Breast epithelium (tissue), 4 donors: ENCODE data around the gene UGT1A10. TPM values are rescaled to one million over a fixed set of nuclear protein-coding genes. Genes with fewer than 3 reads are reported as not detected.
"Not testable (repeated sequence)": the region's sequence is repeated elsewhere in the genome, so short reads cannot be mapped to it uniquely, and the experiment has no call there.

ENCODE experiments used
- DNase-seq, 2 donors: peaks; one replicate each; pipeline ENCODE4 v3.0.0-alpha.2; 2019; ENCODE audit warnings: low spot score in 2 of 2
- H3K27ac ChIP-seq, 2 donors: fragments of 200-600 bp; sonication (generic) in 1 of 2; one replicate each; pipeline ENCODE4 v1.5.1; 2016 to 2019; ENCODE audit warnings: mild to moderate bottlenecking in 1 of 2
- H3K27me3 ChIP-seq, 2 donors: fragments of 200-600 bp; sonication (generic) in 1 of 2; one replicate each; pipeline versions ENCODE4 v1.5.1 to v1.6.0; 2017 to 2019; ENCODE audit warnings: control low read depth in 1 of 2, mild to moderate bottlenecking in 1 of 2
- H3K36me3 ChIP-seq: fragments of 200-600 bp; one replicate; pipeline ENCODE4 v1.5.1; 2019
- H3K4me1 ChIP-seq, 2 donors: fragments of 200-600 bp; sonication (generic); one replicate each; pipeline ENCODE4 v1.5.1; 2016 to 2019; ENCODE audit warnings: control low read depth in 1 of 2
- H3K4me3 ChIP-seq, 3 donors: fragments of 200-600 bp; sonication (generic); 1 replicate in 2 of 3; 2 replicates in 1 of 3; pipeline ENCODE4 v1.5.1; 2016 to 2019; ENCODE audit warnings: mild to moderate bottlenecking in 3 of 3, moderate library complexity in 2 of 3
- H3K9me3 ChIP-seq, 2 donors: fragments of 200-600 bp; sonication (generic) in 1 of 2; one replicate each; pipeline ENCODE4 v1.5.1; 2016 to 2019; ENCODE audit warnings: control low read depth in 1 of 2
- CTCF ChIP-seq, 3 donors: fragments of 450-650 bp; IDR thresholded peaks; one replicate each; pipeline ENCODE4 v1.5.1; 2016 to 2017; ENCODE audit warnings: antibody characterized with exemption in 3 of 3, mild to moderate bottlenecking in 3 of 3, moderate library complexity in 3 of 3
- POLR2A ChIP-seq: fragments of 450-650 bp; IDR thresholded peaks from one replicate; pipeline ENCODE4 v1.6.1; 2016; ENCODE audit warnings: antibody characterized with exemption, mild to moderate bottlenecking, moderate library complexity
- POLR2AphosphoS5 ChIP-seq, 3 donors: sonication (generic); formaldehyde crosslinking; IDR thresholded peaks; one replicate each; pipeline ENCODE4 v1.6.1; 2017; ENCODE audit warnings: antibody characterized with exemption in 3 of 3
- intact Hi-C: fragments of 100-400 bp; cut with DNase I; formaldehyde crosslinking; loops from one replicate; pipeline ENCODE4 v1.15.1; 2023; ENCODE audit warnings: low total_unique reads
- total RNA-seq, 3 donors: library from RNA; depleted of rRNA; stranded (reverse); fragments of >200 nt; gene quantifications; one replicate each; pipeline ENCODE4 v1.1.0, GENCODE V29; 2016

The UGT1A10 gene
- total RNA-seq, 3 donors from 2014 or later: not detected

DNA sequence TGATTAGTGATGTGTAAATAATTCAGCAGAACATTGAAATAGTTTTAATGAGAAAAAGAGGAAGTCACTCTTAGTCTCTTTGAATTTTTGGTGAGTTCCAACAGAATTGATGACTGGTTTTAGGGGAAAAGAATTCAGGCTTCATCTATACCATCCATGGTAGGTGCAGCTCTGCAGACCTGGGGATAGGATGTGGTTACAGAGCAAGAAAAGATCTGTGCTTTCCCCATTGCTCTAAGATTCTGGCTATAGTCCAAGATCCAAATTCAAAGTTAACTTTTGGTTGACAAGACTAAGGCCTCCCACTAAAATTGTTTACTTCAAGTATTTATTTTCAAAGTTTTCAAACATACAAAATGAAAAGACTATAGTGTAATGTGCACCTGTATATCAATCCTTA is 3.6 kb downstream of the UGT1A10 start:
- Histone ChIP-seq H3K27me3 (no peaks in the 10 kb centered on the region), H3K36me3 (no peaks in the 10 kb centered on the region), H3K4me3 (no peak overlapping the region), H3K9me3 (peaks cover 6 to 9% of the 10 kb centered on the region in 2 donors), H3K4me1 (no peaks in the 10 kb centered on the region), H3K27ac (no peak overlapping the region)
- intact Hi-C loops: no loop called here
- DNase-seq: no peak
- TF ChIP-seq CTCF (IDR thresholded peaks at IDR 0.05) (no peak), POLR2AphosphoS5 (IDR thresholded peaks at IDR 0.05) (no peak), POLR2A (no peak)

- peaks cover 26 to 30% of the 10 kb centered on the region in 2 donors for H3K9me3 ChIP-seq
- intact Hi-C loops: no loop called here
- no peak for DNase-seq
Measured at GRCh38 chr2:233643128-233643527, 6.9 kb downstream of the UGT1A10 start.

DNA sequence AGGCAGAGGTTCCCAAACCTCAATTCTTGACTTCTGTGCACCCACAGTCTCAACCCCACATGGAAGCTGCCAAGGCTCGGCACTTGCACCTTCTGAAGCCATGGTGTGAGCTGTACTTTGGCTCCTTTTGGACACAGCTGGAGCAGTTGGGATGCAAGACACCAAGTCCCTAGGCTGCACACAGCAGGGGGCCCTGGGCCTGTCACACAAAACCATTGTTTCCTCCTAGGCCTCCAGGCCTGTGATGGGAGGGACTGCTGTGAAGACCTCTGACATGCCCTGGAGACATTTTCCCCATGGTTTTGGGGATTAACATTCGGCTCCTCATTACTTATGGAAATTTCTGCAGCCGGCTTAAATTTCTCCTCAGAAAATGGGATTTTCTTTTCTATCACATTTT is 9.8 kb downstream of the UGT1A10 start:
- H3K4me1 ChIP-seq, H3K27me3 ChIP-seq, H3K27ac ChIP-seq, H3K4me3 ChIP-seq, DNase-seq, intact Hi-C loops, H3K36me3 ChIP-seq: not testable (repeated sequence)
- H3K9me3 ChIP-seq: peaks cover 26 to 30% of the 10 kb centered on the region in 2 donors

More at GRCh38 chr2:233643128-233643527, 6.9 kb downstream of the UGT1A10 start:
- H3K4me3 ChIP-seq: no peak overlapping the region
- TF ChIP-seq POLR2AphosphoS5 (IDR thresholded peaks at IDR 0.05) (no peak), POLR2A (no peak), CTCF (IDR thresholded peaks at IDR 0.05) (no peak)
- no peaks in the 10 kb centered on the region for H3K36me3 ChIP-seq
- no peak overlapping the region for H3K27ac ChIP-seq
- H3K4me1 ChIP-seq: no peaks in the 10 kb centered on the region
- H3K27me3 ChIP-seq: no peaks in the 10 kb centered on the region

- Histone ChIP-seq H3K4me3 (no peak overlapping the region), H3K27ac (no peak overlapping the region), H3K4me1 (no peaks in the 10 kb centered on the region), H3K27me3 (peaks cover 0 to 5% of the 10 kb centered on the region in 2 donors), H3K9me3 (peaks cover 8 to 13% of the 10 kb centered on the region in 2 donors), H3K36me3 (no peaks in the 10 kb centered on the region)
- intact Hi-C loops: no loop called here
- no peak for TF ChIP-seq POLR2A
- TF ChIP-seq CTCF (IDR thresholded peaks at IDR 0.05): no peak
- no peak for TF ChIP-seq POLR2AphosphoS5 (IDR thresholded peaks at IDR 0.05)
- no peak for DNase-seq
Measured at GRCh38 chr2:233650981-233651380, 14.7 kb downstream of the UGT1A10 start.

- no peak overlapping the region for H3K4me3 ChIP-seq
- H3K9me3 ChIP-seq: peaks cover 5 to 8% of the 10 kb centered on the region in 2 donors
- H3K27me3 ChIP-seq: peaks cover 0 to 5% of the 10 kb centered on the region in 2 donors
- H3K36me3 ChIP-seq: no peaks in the 10 kb centered on the region
- no peak for DNase-seq
- no peak overlapping the region for H3K27ac ChIP-seq
- intact Hi-C loops: no loop called here
- no peak for TF ChIP-seq CTCF (IDR thresholded peaks at IDR 0.05)
- no peak for TF ChIP-seq POLR2AphosphoS5 (IDR thresholded peaks at IDR 0.05)
- TF ChIP-seq POLR2A: no peak
- H3K4me1 ChIP-seq: no peaks in the 10 kb centered on the region
Measured at GRCh38 chr2:233651430-233651829, 15.2 kb downstream of the UGT1A10 start.

DNA sequence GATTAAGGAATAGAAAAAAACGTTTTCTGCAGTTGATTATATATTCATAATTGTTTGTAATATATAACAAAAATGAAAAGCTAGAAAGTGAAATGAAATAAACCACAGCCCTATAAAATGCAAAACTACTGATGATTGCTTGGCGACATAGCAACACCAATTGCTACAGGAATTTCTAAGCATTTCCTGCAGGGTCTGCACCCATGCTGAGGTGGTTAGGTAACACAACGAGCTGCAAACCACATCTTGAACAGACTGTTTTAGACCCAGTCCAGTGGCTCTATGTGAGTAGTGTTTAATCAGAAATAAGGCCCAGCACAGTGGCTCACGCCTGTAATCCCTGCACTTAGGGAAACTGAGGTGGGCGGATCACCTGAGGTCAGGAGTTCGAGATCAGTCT is 18.3 kb downstream of the UGT1A10 start:
- H3K27me3 ChIP-seq: peaks cover 0 to 5% of the 10 kb centered on the region in 2 donors
- no peak for DNase-seq
- H3K4me1 ChIP-seq: no peaks in the 10 kb centered on the region
- TF ChIP-seq CTCF (IDR thresholded peaks at IDR 0.05) (no peak), POLR2AphosphoS5 (IDR thresholded peaks at IDR 0.05) (no peak), POLR2A (no peak)
- no peak overlapping the region for H3K27ac ChIP-seq
- no peaks in the 10 kb centered on the region for H3K9me3 ChIP-seq
- H3K36me3 ChIP-seq: no peaks in the 10 kb centered on the region
- H3K4me3 ChIP-seq: no peak overlapping the region
- intact Hi-C loops: no loop called here
